Calu3 (cell line): Measurements from ENCODE around the gene MRPS26. TPM values are rescaled to one million over a fixed set of nuclear protein-coding genes. Genes with fewer than 3 reads are reported as not detected.

ENCODE experiments used
- Bru-seq: library from RNA; stranded (reverse); fragments of 400-500 nt; gene quantifications from one replicate; lab custom pipeline; 2021; lab: Mats Ljungman, UMichigan
- BruChase-seq, 2 experiments: library from RNA; stranded (reverse); fragments of 400-500 nt; gene quantifications; one replicate each; lab custom pipeline; 2021; lab: Mats Ljungman, UMichigan
- BruUV-seq: library from RNA; stranded (reverse); fragments of 400-500 nt; replicated peaks from 2 replicates; lab custom pipeline; 2021; lab: Mats Ljungman, UMichigan
- CTCF ChIA-PET: fragments of 300-600 bp; sonication (Branson Sonifier 250); formaldehyde crosslinking; loops from one replicate; lab custom pipeline; 2022; ENCODE audit warnings: antibody characterized with exemption; lab: Charles Lee
- DNase-seq: peaks from one replicate; pipeline ENCODE4 v3.0.0; 2022
- H3K27ac Mint-ChIP-seq: one replicate; pipeline ENCODE4 v1.8.0; 2022; ENCODE audit warnings: mixed read lengths; ENCODE audit not compliant: unreplicated experiment
- H3K27me3 Mint-ChIP-seq: one replicate; pipeline ENCODE4 v1.8.0; 2022; ENCODE audit warnings: mixed read lengths; ENCODE audit not compliant: unreplicated experiment
- H3K36me3 Mint-ChIP-seq: one replicate; pipeline ENCODE4 v1.8.0; 2022; ENCODE audit warnings: mild to moderate bottlenecking, moderate library complexity, mixed read lengths; ENCODE audit not compliant: insufficient read depth, unreplicated experiment
- H3K4me1 Mint-ChIP-seq: one replicate; pipeline ENCODE4 v1.8.0; 2022; ENCODE audit warnings: mild to moderate bottlenecking, low read depth, mixed read lengths; ENCODE audit not compliant: unreplicated experiment
- H3K4me3 Mint-ChIP-seq: one replicate; pipeline ENCODE4 v1.8.0; 2022; ENCODE audit warnings: mild to moderate bottlenecking, low read depth, moderate library complexity, mixed read lengths; ENCODE audit not compliant: unreplicated experiment
- H3K9me3 Mint-ChIP-seq: one replicate; pipeline ENCODE4 v1.8.0; 2022; ENCODE audit warnings: low read depth, mixed read lengths; ENCODE audit not compliant: unreplicated experiment
- CTCF ChIP-seq: fragments of 200-600 bp; IDR thresholded peaks from one replicate; pipeline ENCODE4 v1.8.0; 2022; ENCODE audit warnings: antibody characterized with exemption; ENCODE audit not compliant: unreplicated experiment
- intact Hi-C: fragments of 100-400 bp; cut with micrococcal nuclease; formaldehyde crosslinking; loops from one replicate; pipeline ENCODE4 v1.10.0; 2022; ENCODE audit not compliant: unreplicated experiment
- long read RNA-seq: library from polyadenylated mRNA; stranded (forward); transcript quantifications from one replicate; pipeline ENCODE4 v2.0.0, GENCODE V29; 2022
- total RNA-seq: library from RNA; stranded (reverse); gene quantifications from 2 replicates; pipeline ENCODE4 v1.2.3, GENCODE V29; 2022

The MRPS26 gene
- 30.7 and 35.6 TPM in 2 replicates for total RNA-seq
- percentile 66 among the genes with signal in this experiment for Bru-seq, nascent RNA
- BruChase-seq, experiment 1, labeled RNA remaining after a 6-hour chase: percentile 77 among the genes with signal in this experiment
- percentile 82 among the genes with signal in this experiment for BruChase-seq, experiment 2, labeled RNA remaining after a 2-hour chase
- long read RNA-seq, transcript MRPS26-201 (4 exons, 1,127 nt): major isoform, 112 of 134 reads
- long read RNA-seq, partial matches to known transcripts: 15 of 134 reads
- long read RNA-seq, other reads (novel, unspliced or antisense): 7 of 134 reads

- peaks cover 25% of the 10 kb centered on the region for H3K36me3 Mint-ChIP-seq
- H3K27ac Mint-ChIP-seq: peak within 1 kb of the TSS; percentile 39
- CTCF ChIA-PET: interaction anchor here (0.6 kb wide), 1 partner anchor 230 kb away, joined by 5 read pairs; no protein-coding TSS in a partner anchor
- H3K9me3 Mint-ChIP-seq: no peaks in the 10 kb centered on the region
- DNase-seq: peak; percentile 86
- H3K4me1 Mint-ChIP-seq: peaks cover 14% of the 10 kb centered on the region
- BruUV-seq: no TSS peak
- no peaks in the 10 kb centered on the region for H3K27me3 Mint-ChIP-seq
- intact Hi-C loops: no loop called here
- H3K4me3 Mint-ChIP-seq: peak within 1 kb of the TSS; percentile 97
- no peak for TF ChIP-seq CTCF
These were observed at the start of gene MRPS26 for GRCh38 chr20:3045816-3046676. MRPS26 (plus strand) TSS chr20:3046052; CDS start chr20:3046069, 17 bp downstream.

GRCh38 chr20:2998728-2999127, 47.1 kb upstream of the MRPS26 start:
- no peak for DNase-seq
- no peaks in the 10 kb centered on the region for H3K4me1 Mint-ChIP-seq
- H3K36me3 Mint-ChIP-seq: peaks cover 5% of the 10 kb centered on the region
- H3K27ac Mint-ChIP-seq: no peak overlapping the region
- H3K27me3 Mint-ChIP-seq: no peaks in the 10 kb centered on the region
- no TSS peak for BruUV-seq
- intact Hi-C loops: no loop called here
- TF ChIP-seq CTCF: no peak
- CTCF ChIA-PET: no interaction called here
- H3K9me3 Mint-ChIP-seq: no peaks in the 10 kb centered on the region
- H3K4me3 Mint-ChIP-seq: no peak overlapping the region

GRCh38 chr20:3000852-3001523, 44.9 kb upstream of the MRPS26 start:
- BruUV-seq: no TSS peak
- TF ChIP-seq CTCF: no peak
- DNase-seq: no peak
- H3K27me3 Mint-ChIP-seq: no peaks in the 10 kb centered on the region
- no peaks in the 10 kb centered on the region for H3K4me1 Mint-ChIP-seq
- CTCF ChIA-PET: no interaction called here
- H3K27ac Mint-ChIP-seq: no peak overlapping the region
- peaks cover 5% of the 10 kb centered on the region for H3K36me3 Mint-ChIP-seq
- no peak overlapping the region for H3K4me3 Mint-ChIP-seq
- intact Hi-C loops: no loop called here
- no peaks in the 10 kb centered on the region for H3K9me3 Mint-ChIP-seq

- H3K4me1 Mint-ChIP-seq: no peaks in the 10 kb centered on the region
- CTCF ChIA-PET: no interaction called here
- no peak for TF ChIP-seq CTCF
- DNase-seq: no peak
- intact Hi-C loops: no loop called here
- H3K27me3 Mint-ChIP-seq: no peaks in the 10 kb centered on the region
- no peaks in the 10 kb centered on the region for H3K9me3 Mint-ChIP-seq
- no TSS peak for BruUV-seq
- H3K4me3 Mint-ChIP-seq: no peak overlapping the region
- H3K36me3 Mint-ChIP-seq: peaks cover 4% of the 10 kb centered on the region
- H3K27ac Mint-ChIP-seq: no peak overlapping the region
These were observed 42.4 kb upstream of the MRPS26 start for GRCh38 chr20:3003416-3003815.
